ENCODE measurements around the gene COL9A3. TPM values are rescaled to one million over a fixed set of nuclear protein-coding genes. Genes with fewer than 3 reads are reported as not detected.

The COL9A3 gene
- 10 to 100 TPM; 17.6 to 29.2 (median 24.0) TPM for polyA plus RNA-seq (ENCODE audit: insufficient read length in 4 of 4)

- no peak for DNase-seq (ENCODE audit: low read depth in 4 of 4, low spot score in 3 of 4)
Observed at GRCh38 chr20:62816884-62817873, at the start of gene COL9A3. COL9A3 (plus strand) TSS chr20:62817050; CDS start chr20:62817065, 15 bp downstream.

GRCh38 chr20:62768234-62768546 lies 48.7 kb upstream of the COL9A3 start:
- no peak for DNase-seq (ENCODE audit: low read depth in 4 of 4, low spot score in 3 of 4)

GRCh38 chr20:62768551-62769287 lies 48.1 kb upstream of the COL9A3 start:
- DNase-seq (ENCODE audit: low read depth in 4 of 4, low spot score in 3 of 4): peak in 1 of 4 donors; percentile 55

GRCh38 chr20:62769346-62770071 lies 47.3 kb upstream of the COL9A3 start:
- DNase-seq (ENCODE audit: low read depth in 4 of 4, low spot score in 3 of 4): no peak

GRCh38 chr20:62770111-62770910 lies 46.5 kb upstream of the COL9A3 start:
- DNase-seq (ENCODE audit: low read depth in 4 of 4, low spot score in 3 of 4): no peak

GRCh38 chr20:62770916-62771315 lies 45.9 kb upstream of the COL9A3 start:
- no peak for DNase-seq (ENCODE audit: low read depth in 4 of 4, low spot score in 3 of 4)

GRCh38 chr20:62771396-62772102 lies 45.3 kb upstream of the COL9A3 start:
- no peak for DNase-seq (ENCODE audit: low read depth in 4 of 4, low spot score in 3 of 4)

- no peak for DNase-seq (ENCODE audit: low read depth in 4 of 4, low spot score in 3 of 4)
Observed at GRCh38 chr20:62772103-62772611, 44.7 kb upstream of the COL9A3 start.

GRCh38 chr20:62772619-62772989 lies 44.2 kb upstream of the COL9A3 start:
- no peak for DNase-seq (ENCODE audit: low read depth in 4 of 4, low spot score in 3 of 4)

- DNase-seq (ENCODE audit: low read depth in 4 of 4, low spot score in 3 of 4): no peak
Observed at GRCh38 chr20:62772990-62773844, 43.6 kb upstream of the COL9A3 start.

- DNase-seq (ENCODE audit: low read depth in 4 of 4, low spot score in 3 of 4): no peak
Observed at GRCh38 chr20:62773845-62774714, 42.8 kb upstream of the COL9A3 start.

GRCh38 chr20:62774762-62775161 lies 42.1 kb upstream of the COL9A3 start:
- no peak for DNase-seq (ENCODE audit: low read depth in 4 of 4, low spot score in 3 of 4)

GRCh38 chr20:62775206-62775605 lies 41.6 kb upstream of the COL9A3 start:
- DNase-seq (ENCODE audit: low read depth in 4 of 4, low spot score in 3 of 4): no peak

- DNase-seq (ENCODE audit: low read depth in 4 of 4, low spot score in 3 of 4): no peak
Observed at GRCh38 chr20:62776035-62776691, 40.7 kb upstream of the COL9A3 start.

- DNase-seq (ENCODE audit: low read depth in 4 of 4, low spot score in 3 of 4): no peak
Observed at GRCh38 chr20:62776692-62777527, 39.9 kb upstream of the COL9A3 start.

- DNase-seq (ENCODE audit: low read depth in 4 of 4, low spot score in 3 of 4): no peak
Observed at GRCh38 chr20:62777528-62777830, 39.4 kb upstream of the COL9A3 start.

Measured in right renal pelvis (tissue), 4 donors.